Stimulated activated CD8-positive, alpha-beta memory T cell treated with anti-CD3 and anti-CD28 coated beads, Interleukin-4, amount 100 ng/mL, for 4 hours (primary cell): ENCODE data around the gene MNAT1.
"Not testable (repeated sequence)": the region's sequence is repeated elsewhere in the genome, so short reads cannot be mapped to it uniquely, and the experiment has no call there.

Experiments used
- DNase-seq, 2 donors: peaks; one replicate each; pipeline ENCODE4 v3.0.0-alpha.2; 2020; ENCODE audit warnings: low read depth in 2 of 2, low spot score in 1 of 2

The MNAT1 gene

DNA sequence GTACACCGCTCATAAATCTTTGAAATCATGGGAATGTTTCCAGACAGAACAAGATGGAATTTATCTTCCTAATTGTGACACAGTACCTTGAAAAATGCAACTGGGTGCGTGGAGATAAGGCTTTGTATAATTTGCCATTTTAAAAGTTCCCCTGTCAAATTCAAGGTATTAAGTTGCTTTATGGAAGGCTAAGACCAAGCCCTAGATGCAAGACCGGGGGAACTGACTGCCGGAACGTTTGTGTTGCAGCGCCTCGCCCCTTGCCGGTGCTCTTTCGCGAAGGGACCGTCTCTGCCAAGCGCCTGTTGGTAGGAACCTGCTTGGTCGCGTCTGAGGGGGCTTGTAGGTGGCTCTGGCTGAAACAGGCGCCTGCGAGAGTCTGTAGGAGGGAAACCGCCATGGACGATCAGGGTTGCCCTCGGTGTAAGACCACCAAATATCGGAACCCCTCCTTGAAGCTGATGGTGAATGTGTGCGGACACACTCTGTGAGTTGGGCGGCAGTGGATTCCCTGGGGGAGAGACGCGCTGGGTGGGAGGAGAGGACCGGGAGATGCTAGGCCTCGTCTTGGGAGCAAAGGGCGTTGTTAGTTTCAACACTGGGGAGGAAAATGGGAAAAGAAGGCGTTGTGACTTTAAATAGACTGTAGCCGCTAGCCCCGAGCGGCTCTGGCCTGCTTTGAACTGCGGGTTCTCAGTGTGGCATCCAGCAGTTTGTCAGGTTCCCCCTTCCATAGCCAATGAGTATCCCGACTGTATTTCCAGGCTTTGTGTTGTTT is at the start of gene MNAT1:
MNAT1 (plus strand) TSS at position 297 of the 778 bp plus-strand sequence; CDS start at position 399, 102 bp downstream.
- DNase-seq: peak; percentile 47 to 53

DNA sequence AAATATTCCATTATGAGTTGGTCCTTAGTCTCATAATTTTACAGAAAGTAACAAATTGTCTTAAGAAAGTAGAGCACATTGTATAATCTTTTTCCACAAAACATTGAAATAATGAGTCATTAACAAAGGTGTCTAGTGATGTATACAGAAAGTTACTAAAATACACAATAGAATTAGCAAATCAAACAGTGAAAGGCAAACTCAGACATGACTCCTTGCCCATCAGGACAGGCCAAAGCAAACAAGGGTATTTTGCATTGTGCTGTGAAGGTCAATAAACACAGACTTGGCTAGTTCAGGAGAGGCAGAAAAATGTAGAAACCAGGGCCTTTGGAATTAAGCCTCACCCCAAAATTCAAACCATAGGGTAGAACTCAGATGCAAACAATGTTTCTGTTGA is 47.7 kb upstream of the MNAT1 start:
- DNase-seq: no peak

DNA sequence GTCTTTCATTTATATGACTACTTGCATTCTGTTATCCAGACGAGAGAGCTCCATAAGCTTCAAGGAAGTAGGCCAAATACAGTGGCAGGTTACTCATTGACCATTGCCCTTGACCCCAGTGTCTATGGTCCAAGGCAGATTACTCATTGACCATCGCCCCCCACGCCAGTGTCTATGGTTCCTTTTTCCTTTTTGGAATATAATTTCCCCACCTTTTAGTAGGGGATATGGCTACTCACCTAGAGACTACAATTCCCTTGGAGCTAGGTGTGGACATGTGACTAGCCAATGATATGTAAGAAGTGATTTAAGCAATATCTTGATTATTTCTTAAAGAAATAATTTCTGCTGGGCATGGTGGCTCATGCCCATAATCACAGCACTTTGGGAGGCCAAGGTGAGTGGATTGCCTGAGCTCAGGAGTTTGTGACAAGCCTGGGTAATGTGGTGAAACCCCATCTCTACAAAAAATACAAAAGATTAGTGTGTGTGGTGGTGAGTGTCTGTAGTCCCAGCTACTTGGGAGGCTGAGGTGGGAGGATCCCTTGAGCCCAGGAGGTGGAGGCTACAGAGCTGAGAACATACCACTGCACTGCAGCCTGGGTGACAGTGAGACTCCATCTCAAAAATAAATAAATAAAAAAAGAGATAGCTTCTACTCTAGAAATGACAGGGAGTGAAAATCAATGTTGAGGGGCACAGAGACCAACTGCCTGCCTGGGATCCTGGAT is 43.0 kb upstream of the MNAT1 start:
- DNase-seq: no peak

DNA sequence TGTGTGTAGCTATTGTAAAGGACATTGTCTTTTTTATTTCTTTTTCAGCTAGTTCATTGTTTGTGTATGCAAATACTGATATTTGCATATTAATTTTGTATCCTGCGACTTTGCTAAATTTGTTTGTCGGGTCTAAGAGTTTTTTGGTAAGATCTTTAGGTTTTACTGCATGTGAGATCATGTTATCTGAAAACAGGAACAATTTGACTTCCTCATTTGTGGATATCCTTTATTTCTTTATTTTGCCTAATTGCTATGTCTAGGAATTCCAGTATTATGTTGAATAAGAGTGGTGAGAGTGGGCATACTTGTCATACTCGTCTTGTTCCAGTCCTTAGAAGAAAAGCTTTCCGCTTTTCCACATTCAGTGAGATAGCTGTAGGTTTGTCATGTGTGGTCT is 39.2 kb upstream of the MNAT1 start:
- DNase-seq: no peak

DNA sequence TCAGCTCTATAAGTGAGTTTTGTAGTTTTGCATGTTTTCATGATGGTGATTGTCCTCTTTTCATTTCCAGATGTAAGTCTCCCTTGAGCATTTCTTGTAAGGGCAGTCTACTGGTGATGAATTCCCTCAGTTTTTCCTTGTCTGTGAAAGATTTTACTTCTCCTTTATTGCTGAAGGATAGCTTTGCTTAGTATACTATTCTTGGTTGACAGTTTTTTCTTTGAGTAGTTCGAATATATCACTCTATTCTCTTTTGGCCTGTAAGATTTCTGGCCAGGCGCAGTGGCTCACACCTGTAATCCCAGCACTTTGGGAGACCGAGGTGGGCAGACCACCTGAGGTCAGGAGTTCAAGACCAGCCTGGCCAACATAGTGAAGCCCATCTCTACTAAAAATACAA is 34.0 kb upstream of the MNAT1 start:
- no peak for DNase-seq

DNA sequence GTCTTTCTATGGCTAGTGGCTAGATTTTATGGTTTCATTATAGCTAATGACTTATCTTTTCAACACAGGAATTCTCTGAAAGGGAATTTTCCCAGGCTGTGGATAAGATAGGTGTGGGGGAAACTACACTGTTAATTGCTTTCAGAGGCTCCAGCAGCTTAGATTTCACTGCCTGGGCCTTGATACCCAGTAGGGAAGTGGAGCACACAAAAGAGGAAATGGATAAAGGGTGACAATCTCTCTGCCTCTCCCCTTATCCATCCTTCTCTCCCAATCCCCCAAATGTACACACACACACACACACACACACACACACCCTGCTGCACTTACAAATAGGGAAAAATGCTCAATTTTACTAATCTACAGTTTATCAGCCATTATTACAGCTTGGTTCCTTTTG is 29.5 kb upstream of the MNAT1 start:
- DNase-seq: no peak

DNA sequence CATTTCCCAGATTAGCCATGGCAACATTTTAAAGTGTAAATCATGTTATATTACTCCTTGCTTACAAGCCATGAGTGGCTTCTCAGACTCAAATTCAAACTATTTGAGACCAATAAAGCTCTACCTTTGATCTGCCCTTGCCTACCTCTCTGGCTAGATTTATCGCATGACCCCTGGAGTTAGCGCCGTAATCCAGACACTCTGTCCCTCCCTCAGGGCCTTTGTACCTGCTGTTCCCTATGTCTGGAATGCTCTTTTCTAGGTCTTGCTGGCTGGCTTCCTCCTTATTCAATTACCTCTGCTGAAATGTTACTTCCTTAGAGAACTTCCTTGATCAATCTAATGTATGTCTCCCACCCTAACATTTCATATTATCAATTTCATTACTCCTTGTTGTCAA is 26.7 kb upstream of the MNAT1 start:
- no peak for DNase-seq

DNA sequence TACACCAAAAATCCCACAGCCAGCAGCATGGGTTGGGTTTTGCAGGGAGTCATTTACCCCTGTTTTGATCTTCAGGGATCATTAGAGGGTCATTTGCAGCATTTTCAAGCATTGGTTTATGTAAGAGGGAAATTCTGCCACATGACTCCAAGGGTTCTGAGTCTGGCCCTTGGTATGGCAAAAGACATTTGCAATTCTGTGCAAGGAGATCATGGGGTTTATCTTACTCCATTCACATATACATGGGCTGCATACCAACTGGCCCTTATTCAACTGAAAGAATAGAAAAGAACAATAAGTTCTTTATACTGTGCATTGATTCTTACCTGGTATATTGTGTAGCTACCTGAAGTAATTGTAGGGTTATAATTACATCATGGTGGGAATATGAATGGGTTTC is 24.1 kb upstream of the MNAT1 start:
- DNase-seq: no peak

DNA sequence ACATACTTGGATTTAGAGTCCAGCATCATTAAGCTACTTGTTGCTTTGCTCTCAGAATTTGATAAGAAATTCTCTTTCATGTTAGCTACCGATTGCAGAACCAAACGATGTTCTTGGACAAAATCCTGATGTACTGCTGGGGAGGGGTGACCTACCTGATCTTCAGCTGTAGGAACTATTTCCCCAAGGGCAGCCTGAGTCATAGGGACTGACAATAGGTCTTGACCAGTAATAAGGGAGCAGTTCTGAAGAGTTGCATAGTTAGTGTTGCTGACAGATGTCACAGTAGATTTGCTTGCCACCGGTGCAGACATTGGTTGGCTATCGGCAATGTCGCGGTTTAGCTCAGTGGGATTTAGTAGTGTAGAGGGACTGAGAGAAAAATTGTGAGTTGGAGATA is 21.0 kb upstream of the MNAT1 start:
- no peak for DNase-seq

DNA sequence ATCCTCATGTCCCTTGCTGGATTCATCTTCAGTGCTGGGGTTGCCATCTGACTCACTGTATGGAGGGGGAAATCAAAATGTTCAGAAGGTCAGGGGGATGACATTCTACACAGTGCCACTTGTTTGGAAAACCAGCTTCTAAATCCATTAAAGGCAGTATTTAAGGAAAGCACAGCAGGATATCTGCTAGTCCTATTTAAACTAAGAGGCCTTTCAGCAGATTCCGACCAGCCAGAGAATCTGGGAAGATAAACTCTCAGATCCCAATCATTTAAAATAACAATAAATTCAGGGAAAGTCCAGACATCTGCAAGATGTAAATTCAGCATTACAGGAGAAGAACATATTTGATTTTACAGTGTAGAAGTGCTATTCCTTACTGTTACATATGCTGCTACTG is 14.2 kb upstream of the MNAT1 start:
- no peak for DNase-seq

DNA sequence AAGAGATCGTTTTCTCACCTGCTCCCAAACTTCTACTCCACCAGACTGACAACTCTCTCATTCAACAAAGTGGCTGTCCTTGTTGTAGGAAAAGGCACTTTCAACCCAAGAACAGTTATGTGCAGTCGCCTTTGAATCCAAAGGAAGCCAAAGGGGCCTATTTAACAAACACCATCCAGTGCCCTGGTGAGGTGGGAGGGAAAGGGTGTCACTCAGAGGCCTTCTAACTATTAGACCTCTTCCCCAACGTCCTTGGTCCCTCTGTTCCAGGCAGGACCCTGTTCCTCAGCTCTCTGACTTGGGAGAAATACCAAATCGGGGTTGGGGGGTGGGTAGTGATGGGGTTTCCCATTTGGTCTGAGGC is 13.6 kb upstream of the MNAT1 start:
- DNase-seq: no peak

DNA sequence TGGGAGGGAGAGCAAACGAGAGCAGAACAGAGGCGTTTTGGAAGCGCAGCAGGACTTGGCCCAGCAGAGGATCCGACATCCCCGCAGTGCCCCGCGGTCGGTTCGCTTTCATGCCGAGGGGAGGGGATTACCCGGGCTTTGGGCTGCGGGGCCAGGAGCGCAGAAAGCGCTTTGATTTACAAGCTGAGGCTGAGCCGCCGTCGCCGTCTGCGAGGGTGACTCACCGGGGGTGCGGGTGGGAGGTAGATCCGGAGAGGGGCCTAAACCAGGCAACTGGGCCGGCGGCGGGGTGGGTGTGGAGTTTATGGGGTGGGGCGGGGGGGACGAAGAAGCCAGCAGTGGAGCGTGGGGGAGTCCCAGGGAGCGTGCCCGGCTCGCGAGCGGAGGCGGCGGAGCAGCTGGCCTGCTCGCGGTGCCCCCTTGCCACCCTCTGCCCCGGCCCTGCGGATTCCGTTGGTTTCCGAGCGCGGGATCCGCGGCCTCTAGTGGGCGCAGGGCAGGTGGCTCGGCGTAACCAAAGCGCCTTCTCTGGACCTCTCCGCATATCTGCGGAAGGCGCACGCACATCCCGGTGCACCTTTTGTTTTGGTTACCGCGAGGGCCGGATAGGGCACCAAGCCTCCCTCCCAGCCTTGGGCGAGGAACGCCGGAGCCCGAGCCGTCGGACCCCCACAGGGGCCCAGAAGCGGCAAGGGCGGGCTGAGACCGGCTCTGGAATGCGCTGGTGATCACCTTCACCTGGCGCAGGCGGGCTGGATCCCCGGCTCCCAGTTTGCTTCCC is 13.0 kb upstream of the MNAT1 start:
- DNase-seq: peak; percentile 52 to 72

DNA sequence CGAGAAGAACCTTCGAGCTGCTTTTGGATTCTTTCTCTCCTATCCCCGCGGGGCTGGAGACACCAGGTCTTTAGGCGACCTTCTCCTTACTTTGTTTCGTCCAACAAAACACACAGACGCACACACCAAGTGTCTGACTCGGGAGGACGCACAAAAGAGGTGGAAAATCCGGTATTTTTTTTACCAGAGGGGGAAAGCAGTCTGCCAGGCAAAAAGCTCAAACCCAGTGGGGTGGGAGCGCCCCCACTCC is 12.5 kb upstream of the MNAT1 start:
- no peak for DNase-seq

DNA sequence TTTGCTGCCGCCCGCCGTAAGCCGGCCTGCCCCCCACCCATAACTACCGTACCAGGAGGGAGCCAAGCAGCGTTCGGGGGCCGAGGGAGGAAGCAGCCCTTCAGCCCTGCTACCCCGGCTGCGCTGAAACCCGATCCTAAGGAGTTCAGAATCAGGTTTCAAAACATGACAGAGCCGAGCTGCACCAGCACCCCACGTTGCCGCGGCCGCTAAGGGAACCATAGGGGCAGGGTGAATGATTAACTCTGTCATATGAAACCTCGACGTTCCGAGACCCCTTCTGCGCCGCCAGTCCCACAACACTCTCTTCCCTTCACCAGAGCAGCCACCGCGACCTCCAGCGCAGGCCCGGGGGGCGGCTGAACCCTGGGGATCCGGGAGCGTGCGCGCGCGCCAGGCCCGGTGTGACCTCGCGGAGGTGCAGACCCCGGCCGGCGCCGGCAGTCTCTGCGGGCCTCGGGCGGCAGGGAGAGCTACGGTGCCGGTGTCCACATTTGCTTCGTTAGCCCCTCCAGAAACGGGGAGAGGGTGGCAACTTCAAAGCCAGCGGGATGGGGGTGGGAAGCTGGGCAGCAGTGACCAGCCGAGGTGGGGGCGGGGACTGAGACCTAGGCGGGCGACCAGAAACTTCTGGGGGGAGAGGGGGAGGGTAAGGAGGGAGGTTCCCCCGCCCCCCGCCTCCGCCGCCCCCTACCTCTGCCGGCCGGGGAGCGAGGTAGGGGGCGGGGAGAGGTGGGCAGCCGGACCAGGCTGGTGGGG is 12.0 kb upstream of the MNAT1 start:
- no peak for DNase-seq

DNA sequence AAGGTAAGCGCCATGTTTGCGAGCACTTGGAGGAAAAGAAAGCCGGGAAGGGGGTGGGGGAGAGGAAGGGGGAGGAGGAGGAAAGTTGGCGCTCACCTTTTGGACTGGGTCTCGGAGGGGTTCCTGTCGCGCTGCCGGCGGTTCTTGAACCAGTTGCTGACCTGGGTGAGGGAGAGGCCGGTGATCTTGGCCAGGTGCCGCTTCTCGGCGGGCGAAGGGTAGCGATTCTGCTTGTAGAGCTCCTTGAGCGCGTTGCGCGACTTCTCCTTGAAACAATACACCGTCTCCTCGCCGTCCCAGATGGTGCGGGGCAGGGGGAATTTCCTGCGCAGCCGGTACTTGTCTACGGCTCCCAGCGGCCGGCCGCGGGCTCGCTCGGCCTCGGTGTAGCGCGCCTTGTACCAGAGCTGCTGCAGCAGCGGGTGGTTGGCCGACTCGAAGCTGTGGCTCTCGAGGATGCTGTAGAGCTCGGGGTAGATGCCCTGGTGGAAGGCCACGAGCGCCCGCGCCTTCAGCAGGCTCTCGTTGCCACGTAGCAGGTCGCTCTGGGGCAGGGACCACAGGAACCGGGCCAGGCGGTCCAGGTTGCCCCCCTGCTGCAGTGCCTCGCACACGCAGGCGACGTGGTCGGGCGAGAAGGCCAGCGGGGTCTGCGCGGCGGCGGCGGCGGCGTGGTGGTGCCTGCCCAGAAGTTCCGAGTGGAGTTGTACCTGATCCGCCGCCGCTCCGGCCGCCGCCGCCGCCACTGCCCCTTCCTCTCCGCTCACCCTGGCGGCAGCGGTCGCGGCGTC is 11.2 kb upstream of the MNAT1 start:
- DNase-seq: no peak

DNA sequence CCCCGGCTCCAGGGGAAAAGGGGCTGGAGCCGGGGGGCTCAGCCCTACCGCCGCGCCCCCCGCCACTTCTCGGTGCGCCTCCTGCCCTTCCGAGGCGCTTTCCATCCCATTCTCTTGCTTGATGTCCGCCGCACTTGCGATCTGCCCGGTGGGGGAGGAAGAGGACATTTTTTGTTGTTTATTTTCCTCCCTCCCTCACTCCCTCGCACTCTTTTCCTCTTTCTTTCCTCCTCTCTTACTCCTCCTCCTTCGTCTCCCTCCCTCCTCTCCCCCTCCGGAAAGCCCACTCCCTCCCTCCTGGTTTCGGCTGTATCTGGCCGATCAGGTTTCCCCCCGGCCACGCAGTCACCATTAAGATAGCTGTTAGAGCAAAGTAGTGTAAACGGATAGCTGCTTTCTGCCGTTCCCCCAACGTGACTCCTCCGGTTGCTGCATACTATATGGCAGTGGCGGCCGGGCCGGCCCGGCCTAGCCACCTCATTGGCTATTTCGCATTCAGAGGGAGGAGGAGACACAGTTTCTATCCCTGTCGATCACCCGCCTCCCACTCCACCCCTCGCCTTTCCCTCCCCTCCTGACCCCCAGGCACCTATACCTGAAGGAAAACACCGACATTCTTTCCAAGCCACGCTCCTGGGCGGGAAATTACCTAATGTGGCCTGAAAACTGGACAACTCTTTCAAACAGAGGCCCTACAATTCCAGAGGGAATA is 10.5 kb upstream of the MNAT1 start, which contains the start of gene SIX4:
SIX4 (minus strand) TSS at position 445 of the 712 bp plus-strand sequence; CDS start at position 168, 277 bp downstream.
- DNase-seq: no peak

DNA sequence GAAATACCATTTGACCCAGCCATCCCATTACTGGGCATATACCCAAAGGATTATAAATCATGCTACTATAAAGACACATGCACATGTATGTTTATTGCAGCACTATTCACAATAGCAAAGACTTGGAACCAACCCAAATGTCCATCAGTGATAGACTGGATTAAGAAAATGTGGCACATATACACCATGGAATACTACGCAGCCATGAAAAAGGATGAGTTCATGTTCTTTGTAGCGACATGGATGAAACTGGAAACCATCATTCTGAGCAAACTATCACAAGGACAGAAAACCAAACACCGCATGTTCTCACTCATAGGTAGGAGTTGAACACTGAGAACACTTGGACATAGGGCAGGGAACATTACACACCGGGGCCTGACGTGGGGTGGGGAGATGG is 3.3 kb upstream of the MNAT1 start:
- not testable (repeated sequence) for DNase-seq

DNA sequence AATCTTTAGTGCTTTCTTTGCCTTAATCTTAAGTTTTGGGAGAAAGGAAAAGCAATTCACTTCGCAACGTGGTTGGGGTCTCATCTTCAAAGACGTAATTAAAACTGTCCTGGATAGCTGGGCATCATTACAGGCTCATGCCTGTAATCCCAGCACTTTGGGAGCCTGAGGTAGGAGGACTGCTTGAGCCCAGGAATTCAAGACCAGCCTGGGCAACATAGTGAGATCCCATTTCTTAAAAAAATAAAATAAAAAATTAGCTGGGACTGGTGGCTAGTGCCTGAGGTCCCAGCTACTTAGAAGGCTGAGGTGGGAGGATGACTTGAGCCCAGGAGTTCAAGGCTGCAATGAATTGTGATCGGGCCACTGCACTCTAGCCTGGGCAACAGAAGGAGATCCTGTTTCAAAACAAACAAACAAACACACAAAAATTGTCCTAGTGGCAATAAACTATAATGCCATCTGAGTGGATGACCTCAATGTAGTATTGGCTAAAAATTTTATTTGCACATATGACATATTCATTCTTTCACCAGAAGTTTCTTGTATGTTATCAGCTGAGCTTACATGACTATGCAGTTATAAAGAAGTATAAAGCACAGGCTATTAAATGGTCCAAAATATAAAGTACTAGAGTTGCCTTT is 1.6 kb upstream of the MNAT1 start:
- DNase-seq: no peak

DNA sequence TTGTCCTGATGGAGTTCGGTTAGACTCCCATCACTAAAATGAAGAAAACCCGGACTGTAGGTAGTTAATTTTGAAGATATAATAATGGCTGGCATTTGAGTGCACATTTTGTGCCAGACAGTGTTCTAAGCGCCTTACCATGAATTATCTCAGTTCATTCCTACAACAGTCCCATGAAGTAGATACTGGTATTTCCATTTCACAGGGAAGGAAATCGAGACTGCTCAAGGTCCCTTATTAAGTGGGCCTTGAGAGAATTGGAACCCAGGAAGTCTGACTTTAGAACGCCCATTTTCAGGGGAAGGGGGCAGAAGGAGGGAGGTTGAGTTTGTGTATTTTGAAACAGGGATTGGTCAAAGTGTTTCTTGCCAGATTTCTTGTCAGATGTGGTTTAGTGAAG is 855 bp downstream of the MNAT1 start:
- DNase-seq: no peak

DNA sequence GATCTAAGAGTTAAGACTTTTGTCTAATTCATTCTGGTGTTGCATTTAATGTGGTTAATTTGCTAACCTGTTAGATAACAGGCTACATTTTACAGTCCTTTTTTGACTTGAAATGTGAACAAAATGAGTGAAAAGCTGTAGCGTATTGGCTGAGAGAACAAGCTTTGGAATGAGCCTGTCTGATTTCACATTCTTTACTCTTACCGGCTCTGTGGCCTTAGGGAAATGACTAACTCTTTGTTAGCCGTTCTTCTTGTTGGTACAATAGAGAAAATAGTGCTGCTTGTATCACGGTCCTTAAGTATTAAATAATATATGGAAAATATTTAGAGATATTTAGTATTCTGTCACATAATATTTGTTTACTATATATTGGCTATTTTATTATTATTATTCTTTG is 1.9 kb downstream of the MNAT1 start:
- no peak for DNase-seq
